ENCODE measurements around the gene SURF4. TPM values are rescaled to one million over a fixed set of nuclear protein-coding genes. Genes with fewer than 3 reads are reported as not detected.
A peak's percentile ranks its signal among the peaks of the same experiment; 100 is the strongest.

Gene SURF4
- total and polyA plus RNA-seq, 2 donors, result 52.0 to 87.3 TPM

- 22% methylated on average over 12 of the region's 12 CpGs for WGBS
- H3K4me1 ChIP-seq (ENCODE audit: control insufficient read depth in 2 of 2, insufficient read depth in 2 of 2, low read length in 2 of 2), result peaks cover 22 to 65% of the 10 kb centered on the region in 2 donors
Measured at GRCh38 chr9:133371261-133371711, 4.6 kb downstream of the SURF4 start.

GRCh38 chr9:133370685-133371084, 5.2 kb downstream of the SURF4 start:
- peaks cover 22 to 65% of the 10 kb centered on the region in 2 donors for H3K4me1 ChIP-seq (ENCODE audit: control insufficient read depth in 2 of 2, insufficient read depth in 2 of 2, low read length in 2 of 2)
- H3K27me3 ChIP-seq (ENCODE audit: control insufficient read depth in 2 of 2, insufficient read depth in 1 of 2, low read length in 1 of 2), result no peaks in the 10 kb centered on the region
- H3K27ac ChIP-seq (ENCODE audit: low read depth in 1 of 2, low read length in 1 of 2), result peak overlapping the region; percentile 70 to 91
- H3K9me3 ChIP-seq (ENCODE audit: control insufficient read depth in 2 of 2, insufficient read depth in 1 of 2, low read length in 1 of 2), result no peaks in the 10 kb centered on the region
- peak overlapping the region in 1 of 2 donors; percentile 16 for H3K4me3 ChIP-seq (ENCODE audit: low read length in 2 of 2)
- WGBS, result 46% methylated on average over 9 of the region's 9 CpGs
- peaks cover 41 to 67% of the 10 kb centered on the region in 2 donors for H3K36me3 ChIP-seq (ENCODE audit: control insufficient read depth in 2 of 2, insufficient read depth in 2 of 2, low read length in 1 of 2)
- peak in 2 of 9 donors; percentile 31 to 57 for DNase-seq (ENCODE audit: low read depth in 6 of 9, low spot score in 9 of 9)

More at GRCh38 chr9:133371261-133371711, 4.6 kb downstream of the SURF4 start:
- Histone ChIP-seq H3K9me3 (ENCODE audit: control insufficient read depth in 2 of 2, insufficient read depth in 1 of 2, low read length in 1 of 2) (no peaks in the 10 kb centered on the region), H3K36me3 (ENCODE audit: control insufficient read depth in 2 of 2, insufficient read depth in 2 of 2, low read length in 1 of 2) (peaks cover 35 to 61% of the 10 kb centered on the region in 2 donors), H3K27ac (ENCODE audit: low read depth in 1 of 2, low read length in 1 of 2) (peak overlapping the region; percentile 70 to 91), H3K4me3 (ENCODE audit: low read length in 2 of 2) (peak overlapping the region; percentile 14 to 16), H3K27me3 (ENCODE audit: control insufficient read depth in 2 of 2, insufficient read depth in 1 of 2, low read length in 1 of 2) (peaks cover 0 to under 1% of the 10 kb centered on the region in 2 donors)
- DNase-seq (ENCODE audit: low read depth in 6 of 9, low spot score in 9 of 9), result peak in 7 of 9 donors; percentile 37 to 80 (median 55)

GRCh38 chr9:133369933-133370332, 5.9 kb downstream of the SURF4 start:
- H3K27me3 ChIP-seq (ENCODE audit: control insufficient read depth in 2 of 2, insufficient read depth in 1 of 2, low read length in 1 of 2), result no peaks in the 10 kb centered on the region
- no peaks in the 10 kb centered on the region for H3K9me3 ChIP-seq (ENCODE audit: control insufficient read depth in 2 of 2, insufficient read depth in 1 of 2, low read length in 1 of 2)
- no peak for DNase-seq (ENCODE audit: low read depth in 6 of 9, low spot score in 9 of 9)
- H3K36me3 ChIP-seq (ENCODE audit: control insufficient read depth in 2 of 2, insufficient read depth in 2 of 2, low read length in 1 of 2), result peaks cover 47 to 75% of the 10 kb centered on the region in 2 donors
- 94% methylated on average over 7 of the region's 7 CpGs for WGBS
- peak overlapping the region; percentile 54 to 91 for H3K27ac ChIP-seq (ENCODE audit: low read depth in 1 of 2, low read length in 1 of 2)
- H3K4me3 ChIP-seq (ENCODE audit: low read length in 2 of 2), result no peak overlapping the region
- H3K4me1 ChIP-seq (ENCODE audit: control insufficient read depth in 2 of 2, insufficient read depth in 2 of 2, low read length in 2 of 2), result peaks cover 22 to 67% of the 10 kb centered on the region in 2 donors

GRCh38 chr9:133369422-133369821, 6.4 kb downstream of the SURF4 start:
- Histone ChIP-seq H3K36me3 (ENCODE audit: control insufficient read depth in 2 of 2, insufficient read depth in 2 of 2, low read length in 1 of 2) (peaks cover 51 to 78% of the 10 kb centered on the region in 2 donors), H3K27me3 (ENCODE audit: control insufficient read depth in 2 of 2, insufficient read depth in 1 of 2, low read length in 1 of 2) (no peaks in the 10 kb centered on the region), H3K9me3 (ENCODE audit: control insufficient read depth in 2 of 2, insufficient read depth in 1 of 2, low read length in 1 of 2) (no peaks in the 10 kb centered on the region), H3K4me3 (ENCODE audit: low read length in 2 of 2) (no peak overlapping the region), H3K27ac (ENCODE audit: low read depth in 1 of 2, low read length in 1 of 2) (no peak overlapping the region), H3K4me1 (ENCODE audit: control insufficient read depth in 2 of 2, insufficient read depth in 2 of 2, low read length in 2 of 2) (peaks cover 22 to 64% of the 10 kb centered on the region in 2 donors)
- WGBS, result 96% methylated on average over 6 of the region's 6 CpGs
- no peak for DNase-seq (ENCODE audit: low read depth in 6 of 9, low spot score in 9 of 9)

- Histone ChIP-seq H3K4me3 (ENCODE audit: low read length in 2 of 2) (no peak overlapping the region), H3K27ac (ENCODE audit: low read depth in 1 of 2, low read length in 1 of 2) (no peak overlapping the region), H3K36me3 (ENCODE audit: control insufficient read depth in 2 of 2, insufficient read depth in 2 of 2, low read length in 1 of 2) (peaks cover 59 to 84% of the 10 kb centered on the region in 2 donors), H3K4me1 (ENCODE audit: control insufficient read depth in 2 of 2, insufficient read depth in 2 of 2, low read length in 2 of 2) (peaks cover 19 to 54% of the 10 kb centered on the region in 2 donors), H3K9me3 (ENCODE audit: control insufficient read depth in 2 of 2, insufficient read depth in 1 of 2, low read length in 1 of 2) (no peaks in the 10 kb centered on the region), H3K27me3 (ENCODE audit: control insufficient read depth in 2 of 2, insufficient read depth in 1 of 2, low read length in 1 of 2) (no peaks in the 10 kb centered on the region)
- WGBS, result 95% methylated on average over 18 of the region's 18 CpGs
- DNase-seq (ENCODE audit: low read depth in 6 of 9, low spot score in 9 of 9), result no peak
Measured at GRCh38 chr9:133368249-133368881, 7.5 kb downstream of the SURF4 start.

GRCh38 chr9:133367778-133368177, 8.1 kb downstream of the SURF4 start:
- H3K9me3 ChIP-seq (ENCODE audit: control insufficient read depth in 2 of 2, insufficient read depth in 1 of 2, low read length in 1 of 2), result no peaks in the 10 kb centered on the region
- H3K4me1 ChIP-seq (ENCODE audit: control insufficient read depth in 2 of 2, insufficient read depth in 2 of 2, low read length in 2 of 2), result peaks cover 19 to 48% of the 10 kb centered on the region in 2 donors
- no peak for DNase-seq (ENCODE audit: low read depth in 6 of 9, low spot score in 9 of 9)
- H3K27ac ChIP-seq (ENCODE audit: low read depth in 1 of 2, low read length in 1 of 2), result no peak overlapping the region
- peaks cover 65 to 82% of the 10 kb centered on the region in 2 donors for H3K36me3 ChIP-seq (ENCODE audit: control insufficient read depth in 2 of 2, insufficient read depth in 2 of 2, low read length in 1 of 2)
- WGBS, result 96% methylated on average over 10 of the region's 10 CpGs
- no peaks in the 10 kb centered on the region for H3K27me3 ChIP-seq (ENCODE audit: control insufficient read depth in 2 of 2, insufficient read depth in 1 of 2, low read length in 1 of 2)
- no peak overlapping the region for H3K4me3 ChIP-seq (ENCODE audit: low read length in 2 of 2)

GRCh38 chr9:133367221-133367620, 8.6 kb downstream of the SURF4 start:
- Histone ChIP-seq H3K9me3 (ENCODE audit: control insufficient read depth in 2 of 2, insufficient read depth in 1 of 2, low read length in 1 of 2) (no peaks in the 10 kb centered on the region), H3K4me1 (ENCODE audit: control insufficient read depth in 2 of 2, insufficient read depth in 2 of 2, low read length in 2 of 2) (peaks cover 16 to 42% of the 10 kb centered on the region in 2 donors), H3K36me3 (ENCODE audit: control insufficient read depth in 2 of 2, insufficient read depth in 2 of 2, low read length in 1 of 2) (peaks cover 66 to 82% of the 10 kb centered on the region in 2 donors), H3K27ac (ENCODE audit: low read depth in 1 of 2, low read length in 1 of 2) (no peak overlapping the region), H3K27me3 (ENCODE audit: control insufficient read depth in 2 of 2, insufficient read depth in 1 of 2, low read length in 1 of 2) (no peaks in the 10 kb centered on the region), H3K4me3 (ENCODE audit: low read length in 2 of 2) (no peak overlapping the region)
- whole genome bisulfite sequencing, result 98% methylated on average over 22 of the region's 22 CpGs
- no peak for DNase-seq (ENCODE audit: low read depth in 6 of 9, low spot score in 9 of 9)

GRCh38 chr9:133366435-133366834, 9.4 kb downstream of the SURF4 start:
- H3K4me3 ChIP-seq (ENCODE audit: low read length in 2 of 2), result no peak overlapping the region
- H3K27ac ChIP-seq (ENCODE audit: low read depth in 1 of 2, low read length in 1 of 2), result no peak overlapping the region
- WGBS, result 97% methylated on average over 11 of the region's 11 CpGs
- H3K4me1 ChIP-seq (ENCODE audit: control insufficient read depth in 2 of 2, insufficient read depth in 2 of 2, low read length in 2 of 2), result peaks cover 13 to 35% of the 10 kb centered on the region in 2 donors
- no peaks in the 10 kb centered on the region for H3K9me3 ChIP-seq (ENCODE audit: control insufficient read depth in 2 of 2, insufficient read depth in 1 of 2, low read length in 1 of 2)
- H3K27me3 ChIP-seq (ENCODE audit: control insufficient read depth in 2 of 2, insufficient read depth in 1 of 2, low read length in 1 of 2), result no peaks in the 10 kb centered on the region
- peaks cover 72 to 87% of the 10 kb centered on the region in 2 donors for H3K36me3 ChIP-seq (ENCODE audit: control insufficient read depth in 2 of 2, insufficient read depth in 2 of 2, low read length in 1 of 2)
- no peak for DNase-seq (ENCODE audit: low read depth in 6 of 9, low spot score in 9 of 9)

- Histone ChIP-seq H3K27me3 (ENCODE audit: control insufficient read depth in 2 of 2, insufficient read depth in 1 of 2, low read length in 1 of 2) (no peaks in the 10 kb centered on the region), H3K4me3 (ENCODE audit: low read length in 2 of 2) (no peak overlapping the region), H3K9me3 (ENCODE audit: control insufficient read depth in 2 of 2, insufficient read depth in 1 of 2, low read length in 1 of 2) (no peaks in the 10 kb centered on the region), H3K27ac (ENCODE audit: low read depth in 1 of 2, low read length in 1 of 2) (no peak overlapping the region), H3K4me1 (ENCODE audit: control insufficient read depth in 2 of 2, insufficient read depth in 2 of 2, low read length in 2 of 2) (peaks cover 0 to 10% of the 10 kb centered on the region in 2 donors), H3K36me3 (ENCODE audit: control insufficient read depth in 2 of 2, insufficient read depth in 2 of 2, low read length in 1 of 2) (peaks cover 79 to 80% of the 10 kb centered on the region in 2 donors)
- no peak for DNase-seq (ENCODE audit: low read depth in 6 of 9, low spot score in 9 of 9)
- WGBS, result 98% methylated on average over 15 of the region's 15 CpGs
Measured at GRCh38 chr9:133362359-133363044, 13.4 kb downstream of the SURF4 start.

Measured in thymus (tissue), 11 donors.